ENCODE results near the gene ARMS2. TPM values are rescaled to one million over a fixed set of nuclear protein-coding genes. Genes with fewer than 3 reads are reported as not detected.

ARMS2 gene
- polyA plus RNA-seq, 3 donors = not detected

DNA sequence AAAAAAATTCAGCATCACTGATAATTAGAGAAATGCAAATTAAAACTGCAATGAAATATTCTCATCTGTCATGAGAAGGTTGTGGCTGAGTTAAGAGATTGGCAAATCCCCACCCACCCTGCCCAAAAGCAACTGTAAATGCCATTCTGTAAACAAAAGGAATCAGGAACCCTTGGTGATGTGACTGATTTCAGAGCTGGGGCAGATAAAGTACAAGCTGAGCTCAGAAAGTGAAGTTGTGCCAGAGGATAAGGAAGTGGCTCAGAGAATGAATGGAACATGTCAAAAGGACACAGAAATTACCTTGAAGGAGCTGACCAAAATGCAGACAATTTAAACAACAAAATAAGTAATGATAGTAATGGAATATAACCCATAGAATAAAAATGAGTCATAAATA lies 32.7 kb upstream of the ARMS2 start:
- H3K27me3 Mint-ChIP-seq (ENCODE audit: low read depth in 3 of 3) = no peaks in the 10 kb centered on the region
- DNase-seq = no peak
- Histone ChIP-seq H3K4me1 (ENCODE audit: control insufficient read depth in 1 of 2, insufficient read depth in 2 of 2, low read length in 2 of 2) (peaks cover 11 to 16% of the 10 kb centered on the region in 2 donors), H3K9me3 (replicated peaks in 1 of 2; ENCODE audit: control insufficient read depth in 1 of 2, insufficient read depth in 1 of 2, low read length in 2 of 2) (no peaks in the 10 kb centered on the region), H3K36me3 (replicated peaks in 1 of 2; ENCODE audit: control insufficient read depth in 1 of 2, insufficient read depth in 2 of 2, low read length in 2 of 2) (no peaks in the 10 kb centered on the region), H2AFZ (ENCODE audit: insufficient read depth, low read depth, low read length, poor library complexity, severe bottlenecking) (no peak overlapping the region), H3K4me2 (replicated peaks; ENCODE audit: extremely low read depth, low read length, poor library complexity, severe bottlenecking) (no peak overlapping the region), H4K20me1 (ENCODE audit: insufficient read depth, low read length) (no peaks in the 10 kb centered on the region), H3K4me3 (replicated peaks in 1 of 3; ENCODE audit: low read depth in 2 of 3, low read length in 3 of 3) (no peak overlapping the region), H3K27me3 (ENCODE audit: control insufficient read depth in 2 of 2, insufficient read depth in 2 of 2, low read length in 2 of 2) (no peaks in the 10 kb centered on the region), H3K9ac (ENCODE audit: insufficient read depth, low read length, poor library complexity, severe bottlenecking) (no peak overlapping the region), H3K79me2 (ENCODE audit: insufficient read depth, low read length) (no peaks in the 10 kb centered on the region), H3K27ac (ENCODE audit: low read depth in 1 of 2, low read length in 2 of 2) (no peak overlapping the region)
- H3K9me3 Mint-ChIP-seq = no peaks in the 10 kb centered on the region
- H3K4me1 Mint-ChIP-seq = peaks cover 24% of the 10 kb centered on the region
- no peak overlapping the region for H3K27ac Mint-ChIP-seq
- intact Hi-C loops (cut with micrococcal nuclease) = no loop called here
- H3K4me3 Mint-ChIP-seq = no peak overlapping the region
- TF ChIP-seq, protein P1, sequence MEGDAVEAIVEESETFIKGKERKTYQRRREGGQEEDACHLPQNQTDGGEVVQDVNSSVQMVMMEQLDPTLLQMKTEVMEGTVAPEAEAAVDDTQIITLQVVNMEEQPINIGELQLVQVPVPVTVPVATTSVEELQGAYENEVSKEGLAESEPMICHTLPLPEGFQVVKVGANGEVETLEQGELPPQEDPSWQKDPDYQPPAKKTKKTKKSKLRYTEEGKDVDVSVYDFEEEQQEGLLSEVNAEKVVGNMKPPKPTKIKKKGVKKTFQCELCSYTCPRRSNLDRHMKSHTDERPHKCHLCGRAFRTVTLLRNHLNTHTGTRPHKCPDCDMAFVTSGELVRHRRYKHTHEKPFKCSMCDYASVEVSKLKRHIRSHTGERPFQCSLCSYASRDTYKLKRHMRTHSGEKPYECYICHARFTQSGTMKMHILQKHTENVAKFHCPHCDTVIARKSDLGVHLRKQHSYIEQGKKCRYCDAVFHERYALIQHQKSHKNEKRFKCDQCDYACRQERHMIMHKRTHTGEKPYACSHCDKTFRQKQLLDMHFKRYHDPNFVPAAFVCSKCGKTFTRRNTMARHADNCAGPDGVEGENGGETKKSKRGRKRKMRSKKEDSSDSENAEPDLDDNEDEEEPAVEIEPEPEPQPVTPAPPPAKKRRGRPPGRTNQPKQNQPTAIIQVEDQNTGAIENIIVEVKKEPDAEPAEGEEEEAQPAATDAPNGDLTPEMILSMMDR (IDR thresholded peaks at IDR 0.05) = no peak
- H3K36me3 Mint-ChIP-seq = peaks cover 13 to 22% of the 10 kb centered on the region in 2 donors

DNA sequence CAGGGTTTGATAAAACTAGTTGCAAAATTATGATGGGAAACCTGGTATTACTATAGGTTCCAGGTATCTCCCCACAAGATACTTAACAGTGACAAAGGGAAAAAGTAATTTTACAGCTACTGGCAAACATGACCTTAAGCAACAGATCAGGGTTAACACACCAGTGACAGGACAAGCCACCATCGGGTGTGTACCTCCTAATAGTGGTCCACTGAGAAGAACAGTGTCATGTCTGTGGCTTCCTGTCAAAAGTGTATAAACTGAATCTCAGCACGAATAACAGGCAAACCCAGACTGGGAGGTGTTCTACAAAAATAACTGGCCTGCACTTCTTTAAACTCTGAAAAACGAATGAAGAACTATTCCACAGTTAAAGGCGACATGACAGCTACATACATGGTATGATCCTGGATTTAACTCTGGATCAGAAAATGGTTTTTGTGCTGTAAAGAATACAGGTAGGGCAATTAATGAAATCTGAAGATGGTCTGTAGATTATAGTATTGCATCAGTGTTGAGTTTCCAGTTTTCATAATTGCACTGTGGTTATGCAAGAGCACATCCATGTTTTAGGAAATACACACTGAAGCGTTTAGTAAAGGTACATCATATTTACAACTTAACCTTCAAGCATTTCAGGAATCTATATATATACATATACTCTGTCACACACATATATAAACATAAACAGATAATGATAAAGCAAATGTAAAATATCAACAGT lies 32.0 kb upstream of the ARMS2 start:
- intact Hi-C loops (cut with micrococcal nuclease) = no loop called here
- Histone ChIP-seq H4K20me1 (ENCODE audit: insufficient read depth, low read length) (no peaks in the 10 kb centered on the region), H3K27me3 (ENCODE audit: control insufficient read depth in 2 of 2, insufficient read depth in 2 of 2, low read length in 2 of 2) (no peaks in the 10 kb centered on the region), H3K9ac (ENCODE audit: insufficient read depth, low read length, poor library complexity, severe bottlenecking) (no peak overlapping the region), H3K4me2 (replicated peaks; ENCODE audit: extremely low read depth, low read length, poor library complexity, severe bottlenecking) (no peak overlapping the region), H3K4me1 (ENCODE audit: control insufficient read depth in 1 of 2, insufficient read depth in 2 of 2, low read length in 2 of 2) (peaks cover 5 to 9% of the 10 kb centered on the region in 2 donors), H3K9me3 (replicated peaks in 1 of 2; ENCODE audit: control insufficient read depth in 1 of 2, insufficient read depth in 1 of 2, low read length in 2 of 2) (no peaks in the 10 kb centered on the region), H3K4me3 (replicated peaks in 1 of 3; ENCODE audit: low read depth in 2 of 3, low read length in 3 of 3) (no peak overlapping the region), H3K27ac (ENCODE audit: low read depth in 1 of 2, low read length in 2 of 2) (no peak overlapping the region), H3K36me3 (replicated peaks in 1 of 2; ENCODE audit: control insufficient read depth in 1 of 2, insufficient read depth in 2 of 2, low read length in 2 of 2) (no peaks in the 10 kb centered on the region), H3K79me2 (ENCODE audit: insufficient read depth, low read length) (no peaks in the 10 kb centered on the region), H2AFZ (ENCODE audit: insufficient read depth, low read depth, low read length, poor library complexity, severe bottlenecking) (no peak overlapping the region)
- Mint-ChIP-seq H3K27me3 (ENCODE audit: low read depth in 3 of 3) (no peaks in the 10 kb centered on the region), H3K9me3 (no peaks in the 10 kb centered on the region), H3K27ac (no peak overlapping the region), H3K4me3 (no peak overlapping the region), H3K36me3 (peaks cover 13 to 23% of the 10 kb centered on the region in 2 donors), H3K4me1 (peaks cover 20% of the 10 kb centered on the region)
- 66% methylated on average over 4 of the region's 5 CpGs for WGBS (ENCODE audit: insufficient coverage)
- DNase-seq = no peak
- TF ChIP-seq, protein P1 (IDR thresholded peaks at IDR 0.05) = no peak

Data from CD14-positive monocyte (primary cell).